Lower leg skin (tissue), 3 donors: ENCODE results near the gene CDKL5.

Experiments
- POLR2A ChIP-seq, 2 donors: fragments of 450-650 bp; IDR thresholded peaks; one replicate each; pipeline ENCODE4 v1.6.1; 2016 to 2017; ENCODE audit warnings: antibody characterized with exemption in 2 of 2, mild to moderate bottlenecking in 1 of 2, moderate library complexity in 1 of 2
- TF ChIP-seq, protein P1 (sequence below), 3 donors: fragments of 450-650 bp; IDR thresholded peaks; one replicate each; pipeline ENCODE4 v1.5.1; 2016; ENCODE audit warnings: antibody characterized with exemption in 3 of 3, mild to moderate bottlenecking in 3 of 3, moderate library complexity in 2 of 3

DNA sequence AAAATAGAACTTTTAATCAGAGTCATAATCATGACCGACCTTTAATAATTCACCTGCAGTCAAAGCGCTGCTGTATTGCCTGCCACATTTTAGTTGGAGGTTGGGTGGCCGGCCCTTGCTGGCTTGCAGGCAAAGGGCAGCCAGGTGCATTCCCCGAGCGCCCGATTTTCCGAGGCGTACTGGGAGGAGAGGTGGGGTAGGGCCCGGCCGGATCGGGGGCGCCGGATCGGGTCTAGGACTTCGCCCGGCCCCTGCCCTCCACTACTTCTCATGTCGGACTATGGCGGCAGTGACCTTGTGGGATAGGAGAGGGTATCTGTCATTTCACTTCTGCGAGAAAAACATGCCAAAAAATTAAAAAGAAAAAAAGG is 249.0 kb downstream of the CDKL5 start:
- no peak for TF ChIP-seq POLR2A (IDR thresholded peaks at IDR 0.05)
- TF ChIP-seq, protein P1, sequence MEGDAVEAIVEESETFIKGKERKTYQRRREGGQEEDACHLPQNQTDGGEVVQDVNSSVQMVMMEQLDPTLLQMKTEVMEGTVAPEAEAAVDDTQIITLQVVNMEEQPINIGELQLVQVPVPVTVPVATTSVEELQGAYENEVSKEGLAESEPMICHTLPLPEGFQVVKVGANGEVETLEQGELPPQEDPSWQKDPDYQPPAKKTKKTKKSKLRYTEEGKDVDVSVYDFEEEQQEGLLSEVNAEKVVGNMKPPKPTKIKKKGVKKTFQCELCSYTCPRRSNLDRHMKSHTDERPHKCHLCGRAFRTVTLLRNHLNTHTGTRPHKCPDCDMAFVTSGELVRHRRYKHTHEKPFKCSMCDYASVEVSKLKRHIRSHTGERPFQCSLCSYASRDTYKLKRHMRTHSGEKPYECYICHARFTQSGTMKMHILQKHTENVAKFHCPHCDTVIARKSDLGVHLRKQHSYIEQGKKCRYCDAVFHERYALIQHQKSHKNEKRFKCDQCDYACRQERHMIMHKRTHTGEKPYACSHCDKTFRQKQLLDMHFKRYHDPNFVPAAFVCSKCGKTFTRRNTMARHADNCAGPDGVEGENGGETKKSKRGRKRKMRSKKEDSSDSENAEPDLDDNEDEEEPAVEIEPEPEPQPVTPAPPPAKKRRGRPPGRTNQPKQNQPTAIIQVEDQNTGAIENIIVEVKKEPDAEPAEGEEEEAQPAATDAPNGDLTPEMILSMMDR (IDR thresholded peaks at IDR 0.05) = no peak
